ENCODE measurements around the gene ARID4B.

ARID4B gene

DNA sequence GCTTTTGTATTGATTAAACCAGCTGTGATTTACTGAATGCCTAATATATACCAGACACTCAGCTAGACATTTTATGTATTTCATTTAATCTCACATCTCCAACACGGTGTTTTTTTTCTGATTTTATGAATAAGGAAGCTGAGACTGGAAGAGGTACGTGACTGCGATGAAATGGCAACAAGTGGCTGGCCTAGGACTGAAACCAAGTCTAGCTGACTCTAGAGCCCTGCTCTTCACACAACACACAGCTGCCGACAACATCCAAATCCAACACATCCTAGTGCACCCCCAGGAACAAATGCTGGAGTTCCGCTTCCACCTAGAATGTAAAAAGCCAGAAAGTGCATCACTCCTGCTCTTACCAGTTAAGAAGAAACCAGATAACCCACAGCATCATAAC lies 188.7 kb downstream of the ARID4B start:
- H4K8ac ChIP-seq (ENCODE audit: low read depth, low read length) = no peak overlapping the region
- H3K14ac ChIP-seq (ENCODE audit: low read length) = no peak overlapping the region
- no peak for DNase-seq
- H3K9ac ChIP-seq (ENCODE audit: low read length) = no peak overlapping the region
- H3K18ac ChIP-seq (ENCODE audit: low read length) = no peak overlapping the region
- H3K27ac ChIP-seq (ENCODE audit: low read depth, low read length) = no peak overlapping the region
- no peak overlapping the region for H2AK5ac ChIP-seq (ENCODE audit: low read length)
- H4K91ac ChIP-seq (ENCODE audit: low read depth, low read length) = no peak overlapping the region
- H3K27me3 ChIP-seq (ENCODE audit: insufficient read depth, low read length) = no peaks in the 10 kb centered on the region
- H3K79me2 ChIP-seq (ENCODE audit: control insufficient read depth, insufficient read depth, low read length, poor library complexity) = no peaks in the 10 kb centered on the region
- no peak overlapping the region for H3K4me2 ChIP-seq (ENCODE audit: low read length)
- H3K4ac ChIP-seq (ENCODE audit: low read depth, low read length) = no peak overlapping the region
- H4K12ac ChIP-seq (ENCODE audit: low read depth, low read length) = no peak overlapping the region
- H3K36me3 ChIP-seq (ENCODE audit: control insufficient read depth in 1 of 2, insufficient read depth in 2 of 2, low read length in 2 of 2) = peaks cover 52 to 66% of the 10 kb centered on the region in 2 experiments
- no peak overlapping the region for H2BK12ac ChIP-seq (ENCODE audit: low read length)
- H3K4me1 ChIP-seq (ENCODE audit: control insufficient read depth in 1 of 2, insufficient read depth in 2 of 2, low read length in 2 of 2) = no peaks in the 10 kb centered on the region
- H2AFZ ChIP-seq (ENCODE audit: insufficient read depth, low read length, poor library complexity) = no peak overlapping the region
- no peak overlapping the region for H3K4me3 ChIP-seq (ENCODE audit: low read depth, low read length)
- H2BK5ac ChIP-seq (ENCODE audit: low read depth, low read length, poor library complexity) = no peak overlapping the region
- H3K79me1 ChIP-seq (ENCODE audit: low read length) = no peaks in the 10 kb centered on the region
- WGBS (ENCODE audit: extremely low coverage, insufficient coverage, insufficient read length) = no CpG with 5 or more reads among the region's 5 CpGs
- H3K23ac ChIP-seq (ENCODE audit: low read length) = no peak overlapping the region
- no peak overlapping the region for H2BK120ac ChIP-seq (ENCODE audit: insufficient read depth, low read length, poor library complexity)
- H3K9me3 ChIP-seq (ENCODE audit: insufficient read depth, low read depth, low read length) = peaks cover 2% of the 10 kb centered on the region

DNA sequence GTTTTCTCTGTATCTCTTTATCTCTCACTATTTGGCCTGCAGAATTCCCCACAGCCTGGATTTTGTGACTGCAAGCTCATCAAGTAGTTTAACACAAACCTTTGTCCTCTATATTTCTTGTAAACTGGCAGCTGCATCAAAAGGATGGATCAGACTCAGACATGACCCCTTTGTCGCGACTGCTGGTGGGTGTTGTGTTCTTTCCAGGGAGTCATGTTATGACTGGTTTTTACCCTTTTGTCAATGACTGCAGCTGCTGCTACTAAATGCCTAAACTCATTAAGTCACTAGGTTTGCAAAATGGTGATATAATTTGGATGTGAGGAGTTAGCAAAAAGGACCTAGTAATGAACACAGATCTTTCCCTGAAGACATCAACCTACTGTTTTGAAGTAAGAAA lies 189.2 kb downstream of the ARID4B start:
- peaks cover 56 to 69% of the 10 kb centered on the region in 2 experiments for H3K36me3 ChIP-seq (ENCODE audit: control insufficient read depth in 1 of 2, insufficient read depth in 2 of 2, low read length in 2 of 2)
- no CpG with 5 or more reads among the region's 2 CpGs for WGBS (ENCODE audit: extremely low coverage, insufficient coverage, insufficient read length)

DNA sequence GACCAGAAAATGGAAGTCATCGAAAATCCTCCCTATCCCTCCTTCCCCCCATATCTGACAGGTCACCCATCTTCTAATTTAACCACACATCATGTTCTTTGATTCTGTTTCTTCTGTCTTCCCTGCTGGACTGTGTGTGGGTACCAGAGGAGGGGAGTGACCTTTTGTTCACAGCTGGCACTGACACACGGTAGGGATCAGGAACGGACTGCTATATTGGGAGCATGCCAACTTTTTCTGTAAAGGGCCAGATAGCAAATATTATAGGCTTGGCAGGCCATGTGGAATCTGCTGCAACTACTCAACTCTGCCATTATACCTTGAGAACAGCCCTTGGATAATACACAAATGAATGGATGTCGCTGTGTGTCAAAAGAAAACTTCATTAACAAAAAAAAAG lies 191.9 kb downstream of the ARID4B start:
- H3K9me3 ChIP-seq (ENCODE audit: insufficient read depth, low read depth, low read length) = no peaks in the 10 kb centered on the region
- H4K8ac ChIP-seq (ENCODE audit: low read depth, low read length) = no peak overlapping the region
- no peak overlapping the region for H2AK5ac ChIP-seq (ENCODE audit: low read length)
- DNase-seq = no peak
- H3K79me1 ChIP-seq (ENCODE audit: low read length) = no peaks in the 10 kb centered on the region
- H2BK12ac ChIP-seq (ENCODE audit: low read length) = no peak overlapping the region
- no peak overlapping the region for H3K4me2 ChIP-seq (ENCODE audit: low read length)
- H2AFZ ChIP-seq (ENCODE audit: insufficient read depth, low read length, poor library complexity) = no peak overlapping the region
- H3K27ac ChIP-seq (ENCODE audit: low read depth, low read length) = no peak overlapping the region
- H3K4me3 ChIP-seq (ENCODE audit: low read depth, low read length) = no peak overlapping the region
- H3K36me3 ChIP-seq (ENCODE audit: control insufficient read depth in 1 of 2, insufficient read depth in 2 of 2, low read length in 2 of 2) = peaks cover 43 to 60% of the 10 kb centered on the region in 2 experiments
- H2BK5ac ChIP-seq (ENCODE audit: low read depth, low read length, poor library complexity) = no peak overlapping the region
- H3K27me3 ChIP-seq (ENCODE audit: insufficient read depth, low read length) = no peaks in the 10 kb centered on the region
- no peaks in the 10 kb centered on the region for H3K4me1 ChIP-seq (ENCODE audit: control insufficient read depth in 1 of 2, insufficient read depth in 2 of 2, low read length in 2 of 2)
- no peak overlapping the region for H3K23ac ChIP-seq (ENCODE audit: low read length)
- no peak overlapping the region for H4K12ac ChIP-seq (ENCODE audit: low read depth, low read length)
- no peak overlapping the region for H4K91ac ChIP-seq (ENCODE audit: low read depth, low read length)
- H3K79me2 ChIP-seq (ENCODE audit: control insufficient read depth, insufficient read depth, low read length, poor library complexity) = no peaks in the 10 kb centered on the region
- H3K18ac ChIP-seq (ENCODE audit: low read length) = no peak overlapping the region
- H3K9ac ChIP-seq (ENCODE audit: low read length) = no peak overlapping the region
- H2BK120ac ChIP-seq (ENCODE audit: insufficient read depth, low read length, poor library complexity) = no peak overlapping the region
- H3K4ac ChIP-seq (ENCODE audit: low read depth, low read length) = no peak overlapping the region
- H3K14ac ChIP-seq (ENCODE audit: low read length) = no peak overlapping the region
- WGBS (ENCODE audit: extremely low coverage, insufficient coverage, insufficient read length) = no CpG with 5 or more reads among the region's 4 CpGs

More for the DNA sequence above, 189.2 kb downstream of the ARID4B start:
- Histone ChIP-seq H3K14ac (ENCODE audit: low read length) (no peak overlapping the region), H2BK120ac (ENCODE audit: insufficient read depth, low read length, poor library complexity) (no peak overlapping the region), H3K4me2 (ENCODE audit: low read length) (no peak overlapping the region), H3K79me1 (ENCODE audit: low read length) (no peaks in the 10 kb centered on the region), H4K12ac (ENCODE audit: low read depth, low read length) (no peak overlapping the region), H3K4me1 (ENCODE audit: control insufficient read depth in 1 of 2, insufficient read depth in 2 of 2, low read length in 2 of 2) (no peaks in the 10 kb centered on the region), H3K27ac (ENCODE audit: low read depth, low read length) (no peak overlapping the region), H3K18ac (ENCODE audit: low read length) (no peak overlapping the region), H3K4ac (ENCODE audit: low read depth, low read length) (no peak overlapping the region), H2AK5ac (ENCODE audit: low read length) (no peak overlapping the region), H3K9me3 (ENCODE audit: insufficient read depth, low read depth, low read length) (peaks cover 2% of the 10 kb centered on the region), H3K27me3 (ENCODE audit: insufficient read depth, low read length) (no peaks in the 10 kb centered on the region), H3K9ac (ENCODE audit: low read length) (no peak overlapping the region), H3K4me3 (ENCODE audit: low read depth, low read length) (no peak overlapping the region), H2AFZ (ENCODE audit: insufficient read depth, low read length, poor library complexity) (no peak overlapping the region), H2BK12ac (ENCODE audit: low read length) (no peak overlapping the region), H4K91ac (ENCODE audit: low read depth, low read length) (no peak overlapping the region), H4K8ac (ENCODE audit: low read depth, low read length) (no peak overlapping the region), H2BK5ac (ENCODE audit: low read depth, low read length, poor library complexity) (no peak overlapping the region), H3K79me2 (ENCODE audit: control insufficient read depth, insufficient read depth, low read length, poor library complexity) (no peaks in the 10 kb centered on the region), H3K23ac (ENCODE audit: low read length) (no peak overlapping the region)
- no peak for DNase-seq

GRCh38 chr1:235134171-235134570 lies 193.8 kb downstream of the ARID4B start:
- no peak overlapping the region for H3K4me2 ChIP-seq (ENCODE audit: low read length)
- H3K9ac ChIP-seq (ENCODE audit: low read length) = no peak overlapping the region
- H2BK120ac ChIP-seq (ENCODE audit: insufficient read depth, low read length, poor library complexity) = no peak overlapping the region
- H4K12ac ChIP-seq (ENCODE audit: low read depth, low read length) = no peak overlapping the region
- DNase-seq = no peak
- no peaks in the 10 kb centered on the region for H3K79me1 ChIP-seq (ENCODE audit: low read length)
- no peak overlapping the region for H3K14ac ChIP-seq (ENCODE audit: low read length)
- no peak overlapping the region for H3K4ac ChIP-seq (ENCODE audit: low read depth, low read length)
- no CpG with 5 or more reads among the region's 12 CpGs for WGBS (ENCODE audit: extremely low coverage, insufficient coverage, insufficient read length)
- no peak overlapping the region for H3K4me3 ChIP-seq (ENCODE audit: low read depth, low read length)
- H4K91ac ChIP-seq (ENCODE audit: low read depth, low read length) = no peak overlapping the region
- no peaks in the 10 kb centered on the region for H3K27me3 ChIP-seq (ENCODE audit: insufficient read depth, low read length)
- no peak overlapping the region for H2AK5ac ChIP-seq (ENCODE audit: low read length)
- H3K36me3 ChIP-seq (ENCODE audit: control insufficient read depth in 1 of 2, insufficient read depth in 2 of 2, low read length in 2 of 2) = peaks cover 30 to 47% of the 10 kb centered on the region in 2 experiments
- H2BK12ac ChIP-seq (ENCODE audit: low read length) = no peak overlapping the region
- peaks cover 1% of the 10 kb centered on the region for H3K9me3 ChIP-seq (ENCODE audit: insufficient read depth, low read depth, low read length)
- no peak overlapping the region for H3K23ac ChIP-seq (ENCODE audit: low read length)
- no peaks in the 10 kb centered on the region for H3K79me2 ChIP-seq (ENCODE audit: control insufficient read depth, insufficient read depth, low read length, poor library complexity)
- peaks cover 2 to 5% of the 10 kb centered on the region in 2 experiments for H3K4me1 ChIP-seq (ENCODE audit: control insufficient read depth in 1 of 2, insufficient read depth in 2 of 2, low read length in 2 of 2)
- no peak overlapping the region for H2BK5ac ChIP-seq (ENCODE audit: low read depth, low read length, poor library complexity)
- no peak overlapping the region for H3K27ac ChIP-seq (ENCODE audit: low read depth, low read length)
- H3K18ac ChIP-seq (ENCODE audit: low read length) = no peak overlapping the region
- no peak overlapping the region for H2AFZ ChIP-seq (ENCODE audit: insufficient read depth, low read length, poor library complexity)
- H4K8ac ChIP-seq (ENCODE audit: low read depth, low read length) = no peak overlapping the region

Data from trophoblast cell (in vitro differentiated cells and primary cell).